Right lobe of liver (tissue), 4 donors: Measurements from ENCODE around the gene LIPG.

Experiments
- POLR2A ChIP-seq: fragments of 450-650 bp; IDR thresholded peaks from one replicate; pipeline ENCODE4 v1.6.1; 2017; ENCODE audit warnings: antibody characterized with exemption, mild to moderate bottlenecking
- TF ChIP-seq, protein P1 (sequence below), 4 donors: fragments of 200-600 bp in 3 of 4; fragments of 450-650 bp in 1 of 4; IDR thresholded peaks; one replicate each; pipeline versions ENCODE4 v1.5.1 to v1.8.0; 2016 to 2022; ENCODE audit warnings: antibody characterized with exemption in 4 of 4, mild to moderate bottlenecking in 2 of 4
- donor health status: DM: no; HTN: no; CAD: no.
- donor health status: DM: no; HTN: no; CAD: no.
- donor health status: DM: no; HTN: yes; CAD: no.

DNA sequence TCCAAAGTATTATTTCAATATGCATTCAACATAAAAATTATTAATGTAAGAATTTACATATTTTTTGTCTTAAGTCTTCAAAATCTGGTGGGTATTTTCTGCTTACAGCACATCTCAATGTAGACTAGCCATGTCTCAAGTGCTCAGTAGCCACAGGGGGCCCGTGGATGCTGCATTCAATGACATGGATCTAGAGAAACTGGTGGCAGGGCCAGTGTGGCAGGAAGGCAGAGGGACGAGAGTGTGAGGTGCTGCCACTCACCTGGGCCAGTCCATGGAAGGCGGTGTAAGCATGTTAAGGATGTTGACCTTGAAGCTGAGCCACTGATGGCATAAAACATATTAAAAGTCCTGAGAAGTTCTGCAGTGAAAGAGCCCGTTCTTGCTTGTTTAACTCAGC lies 6.2 kb upstream of the LIPG start:
- TF ChIP-seq, protein P1, sequence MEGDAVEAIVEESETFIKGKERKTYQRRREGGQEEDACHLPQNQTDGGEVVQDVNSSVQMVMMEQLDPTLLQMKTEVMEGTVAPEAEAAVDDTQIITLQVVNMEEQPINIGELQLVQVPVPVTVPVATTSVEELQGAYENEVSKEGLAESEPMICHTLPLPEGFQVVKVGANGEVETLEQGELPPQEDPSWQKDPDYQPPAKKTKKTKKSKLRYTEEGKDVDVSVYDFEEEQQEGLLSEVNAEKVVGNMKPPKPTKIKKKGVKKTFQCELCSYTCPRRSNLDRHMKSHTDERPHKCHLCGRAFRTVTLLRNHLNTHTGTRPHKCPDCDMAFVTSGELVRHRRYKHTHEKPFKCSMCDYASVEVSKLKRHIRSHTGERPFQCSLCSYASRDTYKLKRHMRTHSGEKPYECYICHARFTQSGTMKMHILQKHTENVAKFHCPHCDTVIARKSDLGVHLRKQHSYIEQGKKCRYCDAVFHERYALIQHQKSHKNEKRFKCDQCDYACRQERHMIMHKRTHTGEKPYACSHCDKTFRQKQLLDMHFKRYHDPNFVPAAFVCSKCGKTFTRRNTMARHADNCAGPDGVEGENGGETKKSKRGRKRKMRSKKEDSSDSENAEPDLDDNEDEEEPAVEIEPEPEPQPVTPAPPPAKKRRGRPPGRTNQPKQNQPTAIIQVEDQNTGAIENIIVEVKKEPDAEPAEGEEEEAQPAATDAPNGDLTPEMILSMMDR (IDR thresholded peaks at IDR 0.05) = no peak
- no peak for TF ChIP-seq POLR2A
